Measurements from ENCODE around the gene CLC. TPM values are rescaled to one million over a fixed set of nuclear protein-coding genes. Genes with fewer than 3 reads are reported as not detected.

CLC gene
- total RNA-seq = not detected

DNA sequence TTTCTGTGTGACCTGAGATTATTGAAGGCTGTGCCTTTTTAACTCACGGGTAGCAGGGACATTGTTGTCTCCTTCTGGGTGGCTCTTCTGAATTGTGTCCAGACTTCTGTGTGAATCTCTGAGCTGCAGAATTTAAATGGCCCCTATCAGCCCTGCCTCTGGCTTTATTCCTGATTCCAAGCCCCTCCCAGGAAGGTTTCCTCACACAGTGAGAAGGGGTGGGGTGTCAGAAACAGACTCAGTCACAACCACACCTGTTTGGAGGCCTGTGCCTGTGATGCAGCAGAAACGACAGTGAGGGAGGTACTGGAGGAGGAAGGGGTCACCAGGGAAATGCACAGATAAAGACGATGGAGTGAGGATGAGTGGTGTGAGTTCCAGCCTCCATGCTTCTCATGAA, at the start of gene CLC:
Gene CLC (minus strand): TSS at position 139 of the 400 bp plus-strand sequence. CDS start 77 bp downstream, at position 62.
- H3K36me3 ChIP-seq (replicated peaks in 1 of 2; ENCODE audit: insufficient read depth in 1 of 2, low read depth in 2 of 2) = no peaks in the 10 kb centered on the region
- 34 to 50% methylated on average over 3 of the region's 3 CpGs for WGBS, 2 donors
- no peaks in the 10 kb centered on the region for H3K9me3 ChIP-seq
- H3K27me3 ChIP-seq = no peaks in the 10 kb centered on the region
- ATAC-seq (no peak), DNase-seq (no peak)
- intact Hi-C loops (cut with DNase I) = no loop called here
- no peaks in the 10 kb centered on the region for H3K4me1 ChIP-seq
- H3K4me3 ChIP-seq = no peak within 1 kb of the TSS
- H3K27ac ChIP-seq = no peak within 1 kb of the TSS
- no peak for TF ChIP-seq POLR2A (IDR thresholded peaks at IDR 0.05)
- TF ChIP-seq, protein P1, sequence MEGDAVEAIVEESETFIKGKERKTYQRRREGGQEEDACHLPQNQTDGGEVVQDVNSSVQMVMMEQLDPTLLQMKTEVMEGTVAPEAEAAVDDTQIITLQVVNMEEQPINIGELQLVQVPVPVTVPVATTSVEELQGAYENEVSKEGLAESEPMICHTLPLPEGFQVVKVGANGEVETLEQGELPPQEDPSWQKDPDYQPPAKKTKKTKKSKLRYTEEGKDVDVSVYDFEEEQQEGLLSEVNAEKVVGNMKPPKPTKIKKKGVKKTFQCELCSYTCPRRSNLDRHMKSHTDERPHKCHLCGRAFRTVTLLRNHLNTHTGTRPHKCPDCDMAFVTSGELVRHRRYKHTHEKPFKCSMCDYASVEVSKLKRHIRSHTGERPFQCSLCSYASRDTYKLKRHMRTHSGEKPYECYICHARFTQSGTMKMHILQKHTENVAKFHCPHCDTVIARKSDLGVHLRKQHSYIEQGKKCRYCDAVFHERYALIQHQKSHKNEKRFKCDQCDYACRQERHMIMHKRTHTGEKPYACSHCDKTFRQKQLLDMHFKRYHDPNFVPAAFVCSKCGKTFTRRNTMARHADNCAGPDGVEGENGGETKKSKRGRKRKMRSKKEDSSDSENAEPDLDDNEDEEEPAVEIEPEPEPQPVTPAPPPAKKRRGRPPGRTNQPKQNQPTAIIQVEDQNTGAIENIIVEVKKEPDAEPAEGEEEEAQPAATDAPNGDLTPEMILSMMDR (IDR thresholded peaks at IDR 0.05) = no peak

DNA sequence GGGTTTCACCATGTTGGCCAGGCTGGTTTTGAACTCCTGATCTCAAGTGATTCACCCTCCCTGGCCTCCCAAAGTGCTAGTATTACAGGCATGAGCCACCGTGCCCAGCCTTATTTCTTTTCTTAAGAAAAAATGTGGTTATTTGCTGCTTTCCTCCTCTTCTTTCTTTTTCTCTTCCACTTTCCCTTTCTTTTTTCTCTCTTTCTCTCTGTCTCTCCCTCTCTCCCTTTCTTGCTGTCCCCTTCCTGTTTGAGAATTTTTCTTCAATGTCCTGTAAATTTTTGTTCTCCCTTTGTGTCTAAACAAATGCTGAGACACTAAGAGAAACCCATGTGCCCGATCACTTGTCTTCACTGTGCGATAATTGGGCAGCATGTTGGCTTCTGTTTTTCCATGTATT, 43.1 kb upstream of the CLC start:
- ATAC-seq (no peak), DNase-seq (no peak)
- no peaks in the 10 kb centered on the region for H3K36me3 ChIP-seq (replicated peaks in 1 of 2; ENCODE audit: insufficient read depth in 1 of 2, low read depth in 2 of 2)
- 80 to 86% methylated on average over 3 of the region's 3 CpGs for WGBS, 2 donors
- intact Hi-C loops (cut with DNase I) = no loop called here
- no peaks in the 10 kb centered on the region for H3K9me3 ChIP-seq
- H3K27me3 ChIP-seq = no peaks in the 10 kb centered on the region
- TF ChIP-seq, protein P1 (IDR thresholded peaks at IDR 0.05) = no peak
- TF ChIP-seq POLR2A (IDR thresholded peaks at IDR 0.05) = no peak
- no peak overlapping the region for H3K4me3 ChIP-seq
- H3K27ac ChIP-seq = no peak overlapping the region
- H3K4me1 ChIP-seq = no peaks in the 10 kb centered on the region

DNA sequence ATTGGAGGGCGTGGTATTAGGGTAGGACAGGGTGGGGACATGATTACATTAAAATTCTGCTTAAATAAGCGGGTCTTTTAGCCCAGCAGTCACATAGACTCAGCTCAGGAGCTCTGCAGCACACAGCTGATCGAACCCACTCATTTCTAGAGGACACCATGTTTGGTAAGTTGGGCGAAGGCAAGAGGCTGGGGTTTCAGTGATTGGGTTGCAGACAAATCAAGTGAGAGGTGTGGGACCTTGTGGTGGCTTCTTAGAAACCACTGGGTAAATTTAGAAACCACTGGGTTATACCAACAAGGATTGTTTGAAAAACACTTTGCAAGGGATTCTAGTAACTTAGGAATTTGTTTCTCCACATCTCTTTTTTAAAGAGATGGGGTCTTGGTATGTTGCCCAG, 40.9 kb upstream of the CLC start, which contains the start of gene LEUTX:
Gene LEUTX (plus strand): TSS at position 92 of the 400 bp plus-strand sequence. CDS start 67 bp downstream, at position 159.
- intact Hi-C loops (cut with DNase I) = no loop called here

DNA sequence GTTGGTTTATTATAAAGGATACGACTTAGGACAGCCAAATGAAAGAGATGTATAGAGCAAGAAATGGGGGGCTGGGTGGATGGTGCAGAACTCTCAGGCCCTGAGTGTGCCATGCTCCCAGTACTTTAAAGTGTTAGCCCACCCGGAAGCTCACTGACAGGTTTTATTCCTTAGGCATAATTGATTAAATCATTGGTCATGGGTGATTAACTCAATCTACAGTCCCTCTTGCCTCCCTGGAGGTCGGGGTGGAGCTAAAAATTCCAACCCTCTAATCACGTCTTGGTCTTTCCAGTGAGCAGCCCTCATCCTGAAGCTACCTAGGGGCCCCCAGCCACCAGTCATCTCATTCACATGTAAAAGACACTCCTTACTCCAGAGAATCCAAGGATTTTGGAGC, 31.0 kb upstream of the CLC start:
- DNase-seq (no peak), ATAC-seq (no peak)
- intact Hi-C loops (cut with DNase I) = no loop called here
- Histone ChIP-seq H3K27me3 (no peaks in the 10 kb centered on the region), H3K4me3 (no peak overlapping the region), H3K27ac (no peak overlapping the region), H3K36me3 (replicated peaks in 1 of 2; ENCODE audit: insufficient read depth in 1 of 2, low read depth in 2 of 2) (no peaks in the 10 kb centered on the region), H3K4me1 (no peaks in the 10 kb centered on the region), H3K9me3 (peaks cover 0 to 6% (median 0%) of the 10 kb centered on the region in 3 donors)
- WGBS, 2 donors = 52 to 63% methylated on average over 4 of the region's 4 CpGs
- TF ChIP-seq, protein P1 (IDR thresholded peaks at IDR 0.05) = no peak
- TF ChIP-seq POLR2A (IDR thresholded peaks at IDR 0.05) = no peak

More for the DNA sequence above, 40.9 kb upstream of the CLC start, which contains the start of gene LEUTX:
- no peaks in the 10 kb centered on the region for H3K36me3 ChIP-seq (replicated peaks in 1 of 2; ENCODE audit: insufficient read depth in 1 of 2, low read depth in 2 of 2)
- no peaks in the 10 kb centered on the region for H3K27me3 ChIP-seq
- no peaks in the 10 kb centered on the region for H3K4me1 ChIP-seq
- no peak for ATAC-seq
- 64 to 74% methylated on average over 4 of the region's 4 CpGs for WGBS, 2 donors
- DNase-seq = no peak
- H3K9me3 ChIP-seq = no peaks in the 10 kb centered on the region
- no peak within 1 kb of the TSS for H3K27ac ChIP-seq
- TF ChIP-seq, protein P1 (IDR thresholded peaks at IDR 0.05) = no peak
- no peak for TF ChIP-seq POLR2A (IDR thresholded peaks at IDR 0.05)
- H3K4me3 ChIP-seq = no peak within 1 kb of the TSS

DNA sequence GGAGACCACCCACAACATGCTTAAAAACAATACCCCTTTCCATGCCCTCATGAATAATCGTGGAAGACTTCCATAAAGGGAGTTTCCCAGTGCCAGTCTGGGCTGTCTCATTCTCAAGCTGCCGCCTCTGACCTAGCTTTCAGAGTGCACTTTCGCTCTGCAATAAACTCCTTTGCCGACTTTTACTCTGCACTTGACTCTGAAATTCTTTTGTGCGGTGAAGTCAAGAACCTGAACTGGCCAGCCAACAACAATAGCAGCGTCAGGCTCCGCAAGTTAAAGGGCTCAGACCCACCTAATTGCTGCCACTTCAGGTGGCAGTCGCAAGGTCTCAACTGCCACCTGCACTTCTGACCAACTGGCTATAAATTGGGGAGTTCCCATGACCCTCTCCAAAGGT, 30.5 kb upstream of the CLC start:
- Histone ChIP-seq H3K27ac (no peak overlapping the region), H3K4me3 (no peak overlapping the region), H3K27me3 (no peaks in the 10 kb centered on the region), H3K36me3 (replicated peaks in 1 of 2; ENCODE audit: insufficient read depth in 1 of 2, low read depth in 2 of 2) (no peaks in the 10 kb centered on the region), H3K4me1 (no peaks in the 10 kb centered on the region), H3K9me3 (peaks cover 0 to 6% (median 0%) of the 10 kb centered on the region in 3 donors)
- no peak for DNase-seq
- no peak for ATAC-seq
- TF ChIP-seq, protein P1 (IDR thresholded peaks at IDR 0.05) = no peak
- TF ChIP-seq POLR2A (IDR thresholded peaks at IDR 0.05) = no peak
- 77% methylated on average over 8 of the region's 8 CpGs for WGBS, 2 donors
- intact Hi-C loops (cut with DNase I) = no loop called here
